Sigmoid colon (tissue), 3 donors: ENCODE results near the gene FBXO3.

Source experiments
- CTCF ChIP-seq, 4 experiments: fragments of 450-650 bp in 3 of 4; fragments of 200-600 bp in 1 of 4; IDR thresholded peaks; one replicate each; pipeline ENCODE4 v1.5.1; 2016 to 2019; ENCODE audit warnings: antibody characterized with exemption in 4 of 4, mild to moderate bottlenecking in 3 of 4, moderate library complexity in 2 of 4
- POLR2A ChIP-seq, 2 donors: fragments of 450-650 bp; IDR thresholded peaks; one replicate each; pipeline ENCODE4 v1.6.1; 2016; ENCODE audit warnings: antibody characterized with exemption in 2 of 2, mild to moderate bottlenecking in 2 of 2, moderate library complexity in 2 of 2

- TF ChIP-seq CTCF (IDR thresholded peaks at IDR 0.05) (no peak), POLR2A (IDR thresholded peaks at IDR 0.05) (no peak)
These were observed 52.3 kb downstream of the FBXO3 start for GRCh38 chr11:33721984-33722383.
